HepG2 (cell line): Measurements from ENCODE around the gene CDC42EP5. TPM values are rescaled to one million over a fixed set of nuclear protein-coding genes. Genes with fewer than 3 reads are reported as not detected.

Source experiments
- ATAC-seq: fragments of 200-7000 bp; cut with Tn5 transposase; 3 replicates; pipeline ENCODE4 v1.9.1; 2020; ENCODE audit warnings: mild to moderate bottlenecking, moderate library complexity
- BruUV-seq: library from RNA; stranded (reverse); fragments of 400-500 nt; replicated peaks from 2 replicates; lab custom pipeline; 2021; lab: Mats Ljungman, UMichigan
- CTCF ChIA-PET: fragments of 300-600 bp; formaldehyde crosslinking; extraction: SDS; loops from one replicate; lab custom pipeline; 2021; ENCODE audit warnings: low total read pairs, inconsistent platforms, low intra/inter-chr PET ratio; lab: Yijun Ruan, JAX
- POLR2A ChIA-PET: fragments of 350-600 bp; sonication (Branson Sonifier 250); formaldehyde crosslinking; loops from one replicate; lab custom pipeline; 2020; ENCODE audit warnings: antibody characterized with exemption, inconsistent platforms; lab: Yijun Ruan, JAX
- DNase-seq: peaks from one replicate; pipeline ENCODE4 v3.0.0-alpha.2; 2015; ENCODE audit warnings: low spot score
- FAIRE-seq: peaks from 3 replicates; lab custom pipeline; 2011; peaks lifted over from hg19 to GRCh38; lab: Jason Lieb, UNC
- H2AFZ ChIP-seq: one replicate; pipeline ENCODE4 v1.6.1; 2011; ENCODE audit warnings: low read length, inconsistent platforms
- H3K27ac ChIP-seq: fragments of 300-600 bp; 3 replicates; pipeline ENCODE4 v1.8.0; 2011; ENCODE audit warnings: mixed run types, mild to moderate bottlenecking, mixed read lengths, low read length, inconsistent platforms; ENCODE audit not compliant: insufficient read depth; ENCODE audit errors: extremely low read length
- H3K27me3 ChIP-seq, 2 experiments: fragments of 200-600 bp in 1 of 2; 2 replicates in 1 of 2; 3 replicates in 1 of 2; pipeline versions ENCODE4 v1.6.0 to v1.8.0; 2011; ENCODE audit warnings: low read length in 2 of 2, mild to moderate bottlenecking in 2 of 2, moderate library complexity in 2 of 2, inconsistent platforms in 1 of 2; ENCODE audit not compliant: insufficient read depth in 2 of 2, control insufficient read depth in 1 of 2
- H3K36me3 ChIP-seq, 2 experiments: fragments of 200-600 bp in 1 of 2; replicated peaks in 1 of 2; 2 replicates in 1 of 2; 3 replicates in 1 of 2; pipeline versions ENCODE4 v1.5.1 to v1.8.0; 2011; ENCODE audit warnings: low read length in 2 of 2, inconsistent platforms in 1 of 2; ENCODE audit not compliant: insufficient read depth in 2 of 2, control insufficient read depth in 1 of 2
- H3K4me1 ChIP-seq: 2 replicates; pipeline ENCODE4 v1.5.1; 2012; ENCODE audit warnings: low read length, inconsistent platforms; ENCODE audit not compliant: insufficient read depth
- H3K4me2 ChIP-seq: 2 replicates; pipeline ENCODE4 v1.6.0; 2011; ENCODE audit warnings: low read depth, low read length, inconsistent platforms
- H3K4me3 ChIP-seq, 3 experiments: fragments of 200-600 bp in 1 of 3; sonication (generic), shearing (Covaris generic) in 1 of 3; replicated peaks in 1 of 3; 2 replicates each; pipeline ENCODE4 v1.5.1; 2011 to 2016; ENCODE audit warnings: low read length in 3 of 3, inconsistent platforms in 2 of 3, low read depth in 2 of 3, mild to moderate bottlenecking in 2 of 3, control low read depth in 1 of 3, mixed read lengths in 1 of 3; ENCODE audit not compliant: insufficient read depth in 1 of 3
- H3K79me2 ChIP-seq: one replicate; pipeline ENCODE4 v1.6.1; 2011; ENCODE audit warnings: low read length, inconsistent platforms; ENCODE audit not compliant: insufficient read depth
- H3K9ac ChIP-seq: 2 replicates; pipeline ENCODE4 v1.6.0; 2011; ENCODE audit warnings: mild to moderate bottlenecking, low read depth, low read length, inconsistent platforms; ENCODE audit not compliant: insufficient read depth
- H3K9me3 ChIP-seq: 2 replicates; pipeline ENCODE4 v1.5.1; 2012; ENCODE audit warnings: mild to moderate bottlenecking, low read length
- H4K20me1 ChIP-seq: 2 replicates; pipeline ENCODE4 v1.6.0; 2011; ENCODE audit warnings: inconsistent platforms, mild to moderate bottlenecking, low read length, moderate library complexity; ENCODE audit not compliant: insufficient read depth
- ARNTL ChIP-seq: sonication (generic); formaldehyde crosslinking; IDR thresholded peaks from 2 replicates; pipeline ENCODE4 v1.4.0; 2020; ENCODE audit warnings: mild to moderate bottlenecking, missing genetic modification reagents
- IKZF1 ChIP-seq: fragments of 450-650 bp; IDR thresholded peaks from 2 replicates; pipeline ENCODE4 v1.7.1; 2016
- ISL2 ChIP-seq: sonication (generic); formaldehyde crosslinking; IDR thresholded peaks from 2 replicates; pipeline ENCODE4 v1.5.0; 2020; ENCODE audit warnings: missing genetic modification reagents
- MIXL1 ChIP-seq: IDR thresholded peaks from 2 replicates; pipeline ENCODE4 v1.6.1; 2016
- MTERF4 ChIP-seq: sonication (generic); formaldehyde crosslinking; IDR thresholded peaks from 2 replicates; pipeline ENCODE4 v1.8.0; 2023; ENCODE audit warnings: mild to moderate bottlenecking, missing genetic modification reagents
- RBFOX2 ChIP-seq: fragments of 200-400 bp; formaldehyde crosslinking; IDR thresholded peaks from 2 replicates; pipeline ENCODE4 v1.6.1; 2017; ENCODE audit warnings: low read depth, mild to moderate bottlenecking, low read length
- RFX1 ChIP-seq: fragments of 450-650 bp; IDR thresholded peaks from 2 replicates; pipeline ENCODE4 v1.6.1; 2017
- SIX4 ChIP-seq: sonication (generic); formaldehyde crosslinking; IDR thresholded peaks from 2 replicates; pipeline ENCODE4 v1.4.0; 2020; ENCODE audit warnings: missing genetic modification reagents
- SMAD1 ChIP-seq: sonication (generic); formaldehyde crosslinking; IDR thresholded peaks from 2 replicates; pipeline ENCODE4 v1.4.0; 2020; ENCODE audit warnings: missing genetic modification reagents, low read depth, mild to moderate bottlenecking, borderline replicate concordance
- TCF7 ChIP-seq: sonication (generic); IDR thresholded peaks from 2 replicates; pipeline ENCODE4 v1.6.1; 2016; ENCODE audit warnings: antibody characterized with exemption, low read depth
- TEAD3 ChIP-seq: optimal IDR thresholded peaks from 2 replicates; pipeline ENCODE3; 2016; ENCODE audit warnings: borderline replicate concordance
- UBTF ChIP-seq: sonication (generic); formaldehyde crosslinking; IDR thresholded peaks from 2 replicates; pipeline ENCODE4 v1.4.0; 2020; ENCODE audit warnings: mild to moderate bottlenecking, missing genetic modification reagents
- ZIK1 ChIP-seq: sonication (generic); formaldehyde crosslinking; IDR thresholded peaks from 2 replicates; pipeline ENCODE4 v1.5.0; 2020; ENCODE audit warnings: mild to moderate bottlenecking, low read depth, missing genetic modification reagents, borderline replicate concordance
- ZNF30 ChIP-seq: sonication (generic); formaldehyde crosslinking; IDR thresholded peaks from 2 replicates; pipeline ENCODE4 v1.5.0; 2020; ENCODE audit warnings: mild to moderate bottlenecking, missing genetic modification reagents
- ZNF451 ChIP-seq: sonication (generic); formaldehyde crosslinking; IDR thresholded peaks from 2 replicates; pipeline ENCODE4 v1.5.0; 2020; ENCODE audit warnings: mild to moderate bottlenecking, missing genetic modification reagents
- ZNF512B ChIP-seq: sonication (generic); formaldehyde crosslinking; IDR thresholded peaks from 2 replicates; pipeline ENCODE4 v1.5.1; 2020; ENCODE audit warnings: missing genetic modification reagents, mild to moderate bottlenecking, borderline replicate concordance
- ZNF607 ChIP-seq: sonication (generic); formaldehyde crosslinking; IDR thresholded peaks from 2 replicates; pipeline ENCODE4 v1.5.1; 2020; ENCODE audit warnings: missing genetic modification reagents, mild to moderate bottlenecking, borderline replicate concordance
- ZNF672 ChIP-seq: sonication (generic); formaldehyde crosslinking; IDR thresholded peaks from 2 replicates; pipeline ENCODE4 v1.8.1; 2022; ENCODE audit warnings: missing genetic modification reagents
- whole genome bisulfite sequencing: methylation state at CpG from one replicate; pipeline ENCODE4 v1.1.6; 2017; ENCODE audit warnings: low lambda C conversion rate; 5-methylcytosine and 5-hydroxymethylcytosine counted together
- in situ Hi-C: cut with HindIII; loops from 2 replicates; pipeline ENCODE4 v1.10.0; 2017; ENCODE audit warnings: low pct_unique_long_range_greater_than_20kb; ENCODE audit not compliant: extremely low pct_ligation_motif_present
- intact Hi-C: fragments of 100-400 bp; cut with micrococcal nuclease; formaldehyde crosslinking; loops from one replicate; pipeline ENCODE4 v1.10.0; 2022; ENCODE audit not compliant: unreplicated experiment
- polyA plus RNA-seq, 8 experiments: library from polyadenylated mRNA; depleted of rRNA in 3 of 8; stranded (reverse) in 7 of 8; unstranded in 1 of 8; fragments of >200 nt; fragmentation: Illumina TruSeq in 4 of 8; extraction: Trizol in 4 of 8; gene quantifications; 2 replicates each; pipeline versions ENCODE4 v1.2.1 to v1.2.3, GENCODE V29; 2011 to 2016; ENCODE audit warnings: low read depth in 4 of 8, missing spikeins in 1 of 8, mixed read lengths in 1 of 8; ENCODE audit not compliant: insufficient read depth in 1 of 8
- total RNA-seq, 5 experiments: library from RNA; depleted of rRNA; stranded (reverse); fragments of >200 nt; fragmentation: Illumina TruSeq; extraction: Trizol; gene quantifications; 2 replicates each; pipeline ENCODE4 v1.2.3, GENCODE V29; 2016; ENCODE audit warnings: low read depth in 1 of 5

Gene CDC42EP5
- total and polyA plus RNA-seq, 2 of the 13 experiments (the other 11 are each of a cell fraction or from before 2014, with no cell fraction given), result 0.41 to 1.6 TPM

GRCh38 chr19:54415901-54416673, 57.0 kb downstream of the CDC42EP5 start (continued):
- TF ChIP-seq ZNF451 (CRISPR knock-in tag), result no peak
- no peak for TF ChIP-seq SMAD1 (CRISPR knock-in tag)
- no peak for TF ChIP-seq ZNF607
- TF ChIP-seq ARNTL (CRISPR knock-in tag), result no peak
- no peak for TF ChIP-seq ZNF672 (CRISPR knock-in tag)
- no peak for TF ChIP-seq TCF7
- TF ChIP-seq ZNF30 (CRISPR knock-in tag), result no peak

GRCh38 chr19:54415208-54415900, 57.7 kb downstream of the CDC42EP5 start, which contains the start of gene TTYH1:
Gene TTYH1 (plus strand): TSS chr19:54415464. CDS start chr19:54415553, 89 bp downstream.
- Histone ChIP-seq H3K4me2 (peak within 1 kb of the TSS; percentile 66), H3K9me3 (no peaks in the 10 kb centered on the region), H3K4me3 (peak within 1 kb of the TSS; percentile 65 to 68 (median 66)), H3K27me3 (no peaks in the 10 kb centered on the region), H4K20me1 (no peaks in the 10 kb centered on the region), H3K36me3 (no peaks in the 10 kb centered on the region), H3K4me1 (peaks cover 51% of the 10 kb centered on the region), H3K9ac (peak within 1 kb of the TSS; percentile 54), H3K27ac (no peak within 1 kb of the TSS), H3K79me2 (no peaks in the 10 kb centered on the region), H2AFZ (no peak within 1 kb of the TSS)
- in situ Hi-C loops, result no loop called here
- ChIA-PET POLR2A (no interaction called here), CTCF (interaction anchor here (1.1 kb wide), 1 partner anchor 23 kb away, joined by 3 read pairs; no protein-coding TSS in a partner anchor)
- no TSS peak for BruUV-seq
- no peak for DNase-seq
- FAIRE-seq, result no peak
- ATAC-seq, result peak; percentile 29
- intact Hi-C loops, result no loop called here
- WGBS, result 94% methylated on average over 12 of the region's 68 CpGs
- 0 out of 2 replicates have a peak, but pooled peaks have one; percentile 1 for TF ChIP-seq UBTF (CRISPR knock-in tag)
- TF ChIP-seq RBFOX2, result 0 out of 2 replicates have a peak, but pooled peaks have one; percentile 28
- no peak for TF ChIP-seq MIXL1
- TF ChIP-seq RFX1, result no peak
- TF ChIP-seq ISL2 (CRISPR knock-in tag), result no peak
- no peak for TF ChIP-seq TEAD3 (CRISPR knock-in tag)
- no peak for TF ChIP-seq IKZF1
- TF ChIP-seq ZNF512B (CRISPR knock-in tag), result no peak
- no peak for TF ChIP-seq SIX4 (CRISPR knock-in tag)
- no peak for TF ChIP-seq MTERF4 (CRISPR knock-in tag)
- TF ChIP-seq ZIK1 (CRISPR knock-in tag), result no peak
